Measurements from ENCODE around the gene RAD9A.

RAD9A gene

DNA sequence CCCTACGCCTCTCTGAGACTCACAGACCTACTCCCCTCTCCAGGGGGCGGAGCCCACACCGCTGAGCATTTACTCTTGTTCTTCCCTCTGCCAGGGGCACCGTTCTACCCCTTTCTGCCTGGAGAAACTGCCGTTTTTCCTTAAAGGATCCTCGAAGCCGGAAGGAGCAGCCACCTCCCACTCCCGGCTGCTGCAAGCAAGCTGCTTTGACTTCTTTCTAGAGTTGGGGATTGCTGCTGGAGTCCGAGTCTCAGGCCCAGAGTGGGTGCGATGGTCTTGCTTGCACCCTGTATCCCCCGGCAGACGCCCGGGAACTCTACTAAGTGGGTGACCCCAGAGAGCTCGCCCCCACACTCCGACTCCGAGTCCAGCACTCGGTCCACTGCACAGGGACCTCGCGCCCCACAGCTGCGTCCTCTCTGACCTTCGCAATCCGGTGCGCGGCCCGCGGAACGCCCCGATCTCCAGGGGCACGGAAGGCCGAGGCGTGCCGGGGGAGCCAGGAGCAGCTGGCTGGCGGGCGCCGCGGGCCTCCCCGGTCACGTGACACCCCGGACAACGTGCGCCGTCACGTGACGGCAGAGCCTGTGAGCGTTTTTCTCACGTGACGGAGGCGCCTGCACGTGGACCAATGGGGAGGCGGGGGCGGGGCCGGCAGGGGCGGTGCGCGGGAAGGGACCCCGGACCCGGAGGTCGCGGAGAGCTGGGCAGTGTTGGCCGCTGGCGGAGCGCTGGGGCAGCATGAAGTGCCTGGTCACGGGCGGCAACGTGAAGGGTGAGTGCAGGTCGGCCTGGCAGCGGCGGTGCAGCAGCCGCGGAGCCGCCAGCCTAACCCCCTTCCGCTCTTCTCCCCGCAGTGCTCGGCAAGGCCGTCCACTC is at the start of gene RAD9A:
TSS of gene RAD9A (plus strand) at position 683 of the 879 bp plus-strand sequence. CDS start at position 742, 59 bp downstream.
- DNase-seq: peak; percentile 90 to 92

DNA sequence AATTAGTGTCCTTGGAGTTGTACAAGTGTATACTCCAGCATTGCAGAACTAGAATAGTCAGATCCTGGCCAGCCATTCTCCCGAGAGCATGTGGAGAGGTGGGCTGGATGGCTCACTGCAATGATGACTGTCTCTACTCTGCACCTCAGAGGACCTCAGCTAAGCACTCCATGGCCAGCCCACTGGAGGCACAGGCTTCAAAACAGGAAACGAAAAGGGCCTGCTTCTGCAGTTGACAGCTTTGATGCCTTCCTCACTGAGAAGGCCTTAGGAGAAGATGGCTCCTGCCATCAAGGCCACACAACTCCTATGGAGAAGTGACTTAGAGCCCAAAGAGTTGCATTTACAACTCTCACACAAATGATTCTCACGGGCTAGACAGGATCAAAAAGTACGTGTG is 47.5 kb upstream of the RAD9A start:
- DNase-seq: no peak

DNA sequence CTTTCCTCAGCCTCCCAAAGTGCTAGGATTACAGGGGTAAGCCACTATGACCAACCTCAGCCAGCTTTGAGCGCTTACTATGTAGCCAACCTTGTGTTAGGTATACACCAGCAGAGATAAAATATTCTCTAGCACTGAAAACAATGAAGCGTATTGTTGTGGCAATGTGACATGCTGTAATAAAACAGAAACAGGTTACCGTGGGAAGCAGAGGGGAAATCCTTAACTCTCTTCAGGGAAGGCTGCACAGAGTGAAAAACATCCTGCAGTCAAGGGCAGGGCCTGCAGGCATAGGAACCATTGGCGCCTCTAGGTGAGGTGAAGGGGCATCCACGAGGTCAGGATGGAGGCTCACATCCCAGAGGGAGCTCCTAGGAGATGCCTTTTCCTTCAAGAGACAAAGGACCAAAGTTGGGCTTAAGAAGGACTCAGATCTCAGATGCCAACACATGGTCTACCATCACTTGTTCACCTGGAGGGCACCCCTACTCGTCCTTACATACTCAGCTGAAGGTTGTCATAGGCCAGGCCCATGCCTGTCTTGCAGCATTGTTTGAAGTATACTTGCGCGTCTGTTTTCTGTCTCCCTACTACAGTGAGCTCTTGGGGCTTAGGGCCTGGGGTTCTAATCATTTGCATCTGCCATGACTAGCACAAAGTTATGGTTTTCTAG is 46.4 kb upstream of the RAD9A start:
- no peak for DNase-seq

DNA sequence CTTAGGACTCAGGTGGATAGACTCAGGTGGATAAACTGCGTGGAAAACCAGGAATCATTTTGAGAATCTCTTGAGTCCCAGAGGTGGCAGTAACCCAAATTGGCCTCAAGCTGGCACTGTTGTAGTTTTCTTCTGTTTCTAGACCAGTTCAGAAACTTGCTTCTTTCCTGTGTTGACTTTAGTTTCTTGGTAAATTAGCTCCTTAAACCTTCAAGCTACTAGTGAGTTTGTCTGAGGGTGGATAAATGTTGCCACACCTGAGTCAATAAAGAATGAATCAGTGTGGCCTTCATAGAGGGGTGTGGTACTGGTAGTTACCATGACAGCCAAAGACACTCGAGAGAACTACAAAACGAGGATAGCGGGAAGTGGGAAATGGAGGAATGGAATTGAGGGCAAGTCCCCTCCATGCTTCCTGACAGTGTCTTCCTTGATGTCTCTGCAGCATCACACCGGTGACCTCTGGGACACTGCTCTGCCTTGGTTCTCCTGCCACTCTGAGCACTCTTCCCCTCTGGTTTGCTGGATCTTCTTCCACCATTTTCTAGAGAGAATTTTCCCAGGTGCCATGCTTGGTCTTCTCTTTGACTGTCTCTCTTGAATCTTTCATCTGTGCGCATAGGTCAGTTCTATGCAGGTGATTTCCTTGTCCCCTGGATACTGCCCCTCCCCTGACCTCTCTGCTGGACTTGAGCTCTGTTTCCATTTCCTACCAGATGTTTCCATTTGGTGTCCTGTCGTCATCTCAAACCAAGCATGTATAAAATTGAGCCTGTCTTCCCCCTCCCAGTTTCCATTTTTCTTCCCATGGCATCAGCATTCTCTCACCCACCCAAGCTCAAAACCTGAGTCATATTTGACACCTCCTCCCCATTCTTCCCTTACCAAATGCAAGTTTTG is 45.6 kb upstream of the RAD9A start:
- no peak for DNase-seq

DNA sequence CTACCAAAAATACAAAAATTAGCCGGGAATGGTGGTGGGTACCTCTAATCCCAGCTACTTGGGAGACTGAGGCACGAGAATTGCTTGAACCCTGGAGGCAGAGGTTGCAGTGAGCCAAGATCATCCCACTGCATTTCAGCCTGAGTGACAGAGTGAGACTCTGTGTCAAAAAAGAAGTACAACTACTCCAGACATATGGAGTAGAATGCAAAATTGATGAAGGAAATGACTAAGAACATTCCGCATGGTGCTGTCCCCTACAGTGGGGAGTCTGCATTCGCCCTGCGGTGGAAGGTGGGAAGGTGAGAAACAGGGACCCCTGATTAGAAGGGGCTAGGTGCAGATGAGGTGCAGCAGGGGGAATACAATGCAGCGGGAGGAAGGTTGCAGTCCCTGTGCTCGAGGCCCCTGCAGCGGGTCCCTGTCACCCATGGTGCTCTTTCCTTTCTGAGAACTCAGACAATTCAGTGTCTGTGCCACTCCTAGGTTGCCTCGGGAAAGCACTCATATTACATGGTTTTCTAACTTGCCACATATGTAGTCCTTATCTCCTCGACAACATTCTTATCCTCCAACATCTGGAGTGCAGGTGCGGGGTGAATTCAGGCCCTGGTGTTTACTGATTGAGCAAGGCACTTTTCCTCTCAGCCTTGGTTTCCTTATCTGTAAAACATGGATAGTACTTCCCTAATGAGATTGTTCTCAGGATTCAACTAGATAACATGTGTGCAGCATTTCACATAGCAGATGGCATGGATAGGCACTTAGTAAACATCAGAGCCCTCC is 43.6 kb upstream of the RAD9A start:
- DNase-seq: no peak

DNA sequence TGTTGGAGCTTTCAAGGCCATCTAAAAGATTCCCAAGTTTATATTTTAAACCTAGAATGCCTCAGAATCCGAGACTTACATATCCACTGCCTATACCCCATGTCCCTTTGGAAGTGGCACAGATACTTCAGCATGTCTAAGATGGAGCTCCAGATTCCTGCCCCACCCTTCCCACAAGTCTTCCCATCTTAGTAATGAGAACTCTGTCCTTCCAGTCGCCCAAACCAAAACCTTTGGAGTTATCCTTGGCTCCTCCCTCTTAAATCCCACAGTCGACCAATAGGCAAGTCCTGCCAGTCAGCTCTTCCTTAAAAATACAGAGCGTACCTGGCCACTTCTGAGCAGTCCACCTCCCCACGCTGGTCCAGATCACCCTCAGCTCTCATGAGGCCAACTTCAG is 42.8 kb upstream of the RAD9A start:
- DNase-seq: no peak

DNA sequence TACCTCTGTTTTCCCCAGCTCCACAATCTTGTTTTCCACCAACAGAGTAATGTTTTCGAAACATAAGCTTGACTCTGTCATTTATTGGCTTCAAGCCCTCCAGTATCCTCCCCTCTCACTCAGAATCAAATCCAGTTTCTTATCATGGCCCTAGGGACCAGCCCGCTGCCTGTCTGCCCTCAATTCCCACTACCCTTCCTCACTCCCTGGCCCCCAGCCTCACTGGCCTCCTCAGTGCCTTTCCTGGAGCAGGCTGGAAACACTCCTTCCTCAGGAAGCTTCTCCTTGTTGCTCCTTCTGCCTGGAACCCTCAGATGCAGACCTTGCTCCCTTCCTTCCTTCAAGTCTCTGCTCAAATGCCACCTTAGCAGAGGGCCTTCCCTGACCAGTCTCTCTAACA is 42.3 kb upstream of the RAD9A start:
- DNase-seq: no peak

DNA sequence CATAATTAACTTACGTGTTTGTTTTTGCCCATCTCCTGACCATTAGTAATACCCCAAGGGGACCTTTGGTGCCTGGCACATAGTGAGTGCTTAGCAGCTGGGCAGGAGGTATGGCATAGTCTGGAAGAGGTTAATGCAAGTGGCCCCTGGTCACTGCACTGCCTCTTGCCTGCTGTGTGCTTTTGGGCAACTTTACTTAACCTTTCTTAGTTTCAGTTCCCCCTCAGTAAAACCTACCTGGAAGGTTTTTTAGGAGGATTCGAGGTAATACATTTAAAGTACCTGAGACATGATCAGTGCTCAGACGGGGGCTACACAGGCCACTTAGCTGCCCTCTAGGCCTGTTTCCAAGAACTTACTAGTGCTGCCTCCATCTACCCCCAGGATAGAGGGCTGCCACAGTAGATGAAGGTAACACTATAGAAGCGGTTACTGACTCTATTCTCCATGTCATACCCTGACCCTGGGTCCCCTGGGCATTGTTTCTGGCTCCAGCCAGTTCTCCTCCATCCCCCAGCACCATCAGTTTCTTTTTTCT is 41.8 kb upstream of the RAD9A start:
- no peak for DNase-seq

DNA sequence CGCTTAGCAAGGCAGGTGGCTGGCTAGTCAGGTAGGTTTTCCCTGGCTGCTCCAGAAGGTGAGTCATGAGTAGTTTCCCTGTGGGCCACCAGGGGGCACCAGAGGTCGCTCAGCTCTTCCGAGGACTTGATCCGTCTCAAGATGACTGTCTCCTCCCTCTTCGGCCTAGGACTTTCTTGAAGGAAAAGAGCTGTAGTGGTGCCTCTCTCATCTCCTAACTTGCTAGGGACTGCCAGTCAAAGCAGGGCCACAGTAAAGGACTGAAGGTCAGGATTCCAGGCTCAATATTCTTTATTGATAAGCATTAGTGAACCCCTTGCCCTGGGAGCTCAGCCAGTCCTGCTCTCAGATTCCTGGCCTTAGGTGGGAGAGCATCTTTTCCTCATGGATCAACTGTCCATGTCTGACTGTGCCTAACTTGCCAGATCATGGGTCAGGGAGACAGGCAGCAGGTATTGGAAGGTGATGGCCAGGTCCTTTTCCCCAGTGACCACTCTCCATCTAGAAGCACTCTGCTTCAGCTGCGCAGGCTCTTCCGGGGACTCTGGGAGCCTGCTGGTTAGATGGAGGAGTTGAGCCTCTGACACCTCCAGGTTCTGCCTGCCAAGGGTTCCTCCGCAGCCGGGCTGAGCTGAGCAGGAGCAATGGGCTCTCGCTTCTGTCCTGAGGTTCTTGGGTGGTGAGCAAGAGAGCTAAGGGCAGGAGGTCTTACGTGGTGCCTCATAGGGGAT is 40.3 kb upstream of the RAD9A start:
- DNase-seq: peak; percentile 58 to 64

DNA sequence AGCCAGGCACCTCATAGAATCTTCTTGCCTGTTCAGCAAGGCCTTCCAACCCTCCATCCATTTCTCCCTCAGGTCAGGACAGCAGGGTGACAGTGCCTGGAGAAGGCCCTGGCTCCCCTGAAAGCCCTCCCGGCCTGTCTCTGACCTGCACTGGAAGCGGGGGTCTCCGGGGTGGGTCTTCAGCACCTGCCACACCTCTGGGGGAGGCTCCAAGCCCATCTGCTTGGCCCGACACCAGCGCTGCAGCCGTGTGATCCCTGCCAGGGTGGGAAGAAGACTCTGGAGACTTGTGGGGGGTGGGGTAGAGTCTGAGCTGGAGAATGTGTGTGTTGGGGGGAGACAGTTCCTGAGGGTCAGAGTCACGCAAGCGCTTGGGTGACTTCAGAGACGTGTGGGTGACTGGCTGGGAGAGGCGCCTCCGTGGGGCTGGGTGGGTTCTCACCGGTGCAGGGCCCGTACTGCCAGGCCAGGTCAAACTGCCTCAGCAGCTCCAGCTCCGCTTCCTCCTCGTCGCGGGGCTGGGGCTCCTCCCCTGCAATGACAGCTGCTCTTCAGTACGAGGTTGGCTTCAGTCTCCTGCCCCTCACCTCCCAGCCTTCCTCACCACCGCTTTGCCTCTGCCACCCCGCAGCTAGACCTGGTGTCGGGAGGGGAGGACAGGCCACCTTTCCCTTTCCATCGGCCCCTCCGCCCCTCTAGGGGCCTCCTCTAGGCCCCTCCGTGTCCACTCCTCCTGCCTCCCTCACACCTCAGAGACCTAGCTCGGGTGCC is 39.1 kb upstream of the RAD9A start:
- no peak for DNase-seq

DNA sequence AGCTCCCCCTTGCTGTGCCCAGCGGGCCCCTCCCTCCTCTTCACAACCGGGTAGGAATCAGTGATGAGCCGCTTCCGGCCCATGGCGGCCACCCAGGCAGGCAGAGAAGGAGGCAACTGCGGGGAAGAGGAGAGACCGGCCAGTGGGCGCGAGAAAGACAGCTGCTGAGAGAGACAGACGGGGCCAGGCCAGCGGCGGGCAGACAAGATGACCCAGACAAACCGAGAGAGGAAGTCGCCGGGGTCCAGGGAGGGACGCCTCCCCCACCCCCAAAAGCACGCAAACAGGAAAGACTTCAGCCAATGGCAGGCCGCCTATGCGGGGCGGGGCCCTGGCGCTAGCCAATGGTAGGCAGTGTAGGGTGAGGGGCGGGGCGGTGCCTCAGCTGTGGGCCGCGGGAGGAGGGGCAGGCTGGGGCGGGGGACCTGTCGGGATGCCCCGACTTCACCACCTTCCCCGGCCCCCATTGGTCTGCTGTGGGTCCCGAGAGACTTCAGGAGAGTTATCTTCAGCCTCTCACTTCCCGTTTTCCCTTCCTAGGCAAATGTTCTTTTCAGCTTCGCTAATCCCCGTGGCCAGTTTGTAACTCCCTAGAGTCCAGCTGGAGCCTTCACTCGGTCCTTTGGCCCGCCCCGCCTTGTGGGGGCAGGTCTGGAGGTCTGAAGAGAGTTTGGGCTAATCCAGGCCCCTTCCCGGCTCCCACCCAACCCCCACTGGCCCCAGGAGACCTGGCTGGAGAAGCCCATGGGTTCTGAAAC is 38.3 kb upstream of the RAD9A start, which contains the start of gene POLD4:
TSS of gene POLD4 (minus strand) at position 230 of the 758 bp plus-strand sequence. CDS start at position 83, 147 bp downstream.
- DNase-seq: peak; percentile 93 to 96

DNA sequence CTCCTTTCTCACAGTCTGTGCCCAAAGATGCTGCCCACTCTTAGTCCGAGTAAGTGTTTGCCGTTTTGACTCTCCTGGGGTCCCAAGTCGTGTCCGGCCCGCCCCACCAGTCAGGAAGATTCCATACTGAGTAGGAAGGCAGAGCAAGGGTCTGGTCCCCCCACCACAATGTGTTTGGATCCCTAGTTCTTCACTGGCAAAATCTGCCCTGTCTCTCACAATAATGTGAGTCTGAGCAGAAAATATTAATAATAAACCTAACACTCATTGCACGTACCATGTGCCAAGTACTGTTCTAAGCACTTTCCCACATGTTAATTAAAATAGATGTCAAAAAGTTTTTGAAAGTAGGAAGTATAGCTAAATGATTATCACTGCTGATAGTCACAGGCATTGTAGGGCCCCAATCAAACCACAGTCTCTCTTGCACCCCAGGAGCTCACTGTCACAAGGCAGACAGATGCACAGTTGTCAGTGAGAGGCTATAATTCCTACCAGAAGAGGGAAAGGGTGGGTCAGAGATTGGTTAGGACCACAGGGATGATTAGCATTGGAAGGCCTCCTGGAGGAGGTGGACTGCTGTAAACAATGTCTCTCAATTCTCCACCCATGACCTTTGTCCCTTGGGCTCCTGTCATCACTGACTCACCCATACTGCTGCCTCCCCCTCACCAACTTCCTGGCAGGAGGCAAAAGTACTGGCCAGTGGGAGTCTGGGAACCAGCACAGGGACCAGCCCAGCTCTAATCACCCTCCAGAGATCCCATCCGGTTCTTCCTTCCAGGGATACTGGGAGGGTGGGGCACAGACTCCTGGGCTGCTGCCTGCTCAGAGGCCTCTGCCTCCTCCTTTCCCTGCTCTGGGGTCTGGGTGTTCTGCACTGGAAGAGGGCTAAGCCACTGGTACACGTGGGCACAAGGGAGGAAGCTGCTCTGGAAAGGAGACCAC is 37.4 kb upstream of the RAD9A start:
- no peak for DNase-seq

DNA sequence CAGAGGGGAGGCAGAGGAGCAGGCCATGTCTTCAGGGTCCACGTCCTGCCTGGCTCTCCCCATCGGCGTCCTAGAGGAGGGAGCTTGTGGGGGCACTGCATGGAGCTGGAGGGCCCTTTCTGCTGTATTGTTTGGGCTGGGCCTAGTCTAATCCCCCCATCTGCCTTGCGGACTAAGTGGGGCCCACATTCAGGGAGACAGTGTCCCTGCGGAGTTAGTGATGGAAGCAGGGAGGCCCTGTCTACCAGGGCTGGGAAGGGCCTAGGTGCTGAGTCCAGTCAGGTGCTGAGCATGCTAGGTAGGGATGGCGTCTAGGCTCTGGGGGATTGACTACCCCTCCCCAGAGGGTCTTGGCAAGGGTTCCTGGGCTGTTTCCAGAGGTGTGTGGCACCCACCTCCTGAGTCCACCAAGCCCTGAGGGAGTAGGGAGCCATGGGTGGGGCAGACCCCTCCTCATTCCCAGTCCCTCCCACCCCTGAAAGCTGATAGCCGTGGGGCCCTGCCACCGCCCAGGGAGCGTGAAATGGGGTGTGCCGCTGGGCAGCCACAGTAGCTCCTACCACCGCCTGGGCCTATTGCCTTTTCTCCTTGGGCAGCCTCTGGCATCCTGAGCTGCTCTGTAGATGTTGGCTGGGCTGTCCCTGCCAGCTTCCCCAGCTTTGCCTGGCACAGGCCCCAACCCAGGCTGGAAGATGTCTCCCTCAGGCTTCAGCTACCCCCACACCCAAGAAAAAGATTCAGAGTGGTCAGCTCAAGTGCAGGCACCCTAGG is 36.6 kb upstream of the RAD9A start:
- DNase-seq: no peak

DNA sequence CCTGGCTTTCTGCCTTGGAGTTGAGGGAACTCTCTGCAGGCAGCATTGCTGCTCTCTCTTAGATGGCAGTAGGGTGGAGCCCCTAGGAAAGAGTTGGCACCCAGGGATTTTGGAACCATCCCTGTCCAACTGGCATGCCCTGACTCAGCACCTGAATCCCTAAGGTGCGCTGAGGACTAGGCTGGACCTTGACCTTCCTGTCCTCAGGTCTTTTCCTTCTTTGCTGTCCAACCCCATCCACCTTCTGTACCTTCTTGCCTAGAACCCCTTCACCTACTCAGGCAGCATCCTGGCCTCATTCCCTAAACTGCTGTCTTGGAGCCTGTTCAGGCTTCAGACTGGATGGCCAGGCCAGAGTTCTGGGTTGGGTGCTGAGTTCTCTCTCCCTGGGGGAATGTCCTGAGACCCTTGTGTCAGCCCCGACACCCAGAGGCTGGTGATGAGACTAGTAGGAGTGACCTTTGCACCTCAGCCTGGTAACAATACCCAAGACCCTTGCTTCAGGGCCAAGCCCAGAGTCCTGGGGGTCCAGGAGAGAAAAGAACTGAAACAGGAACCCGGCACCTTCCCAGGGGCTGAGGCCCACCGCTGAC is 35.9 kb upstream of the RAD9A start:
- DNase-seq: no peak

DNA sequence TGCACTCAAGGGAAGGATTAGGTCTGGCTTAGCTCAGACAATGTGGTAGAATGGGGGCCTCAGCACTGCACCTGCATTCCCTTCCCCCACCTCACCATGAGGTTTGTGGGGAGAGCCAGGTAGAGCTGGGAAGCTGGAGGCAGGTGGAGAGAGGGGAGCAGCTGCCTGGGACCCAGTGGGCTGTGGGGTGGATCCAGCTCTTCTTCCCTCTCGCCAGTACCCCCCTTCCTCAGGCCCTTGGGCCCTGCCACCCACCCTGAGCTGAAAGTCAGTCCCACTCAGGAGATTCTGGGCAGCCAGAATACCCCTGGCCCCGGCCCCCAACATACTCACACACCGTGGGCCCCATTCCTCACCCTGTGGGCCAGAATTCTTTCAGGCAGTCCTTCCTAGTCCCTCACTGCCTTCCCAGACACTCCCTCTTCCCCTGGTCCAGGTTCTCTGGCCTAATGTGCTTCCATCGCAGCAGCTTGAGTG is 35.4 kb upstream of the RAD9A start:
- DNase-seq: no peak

DNA sequence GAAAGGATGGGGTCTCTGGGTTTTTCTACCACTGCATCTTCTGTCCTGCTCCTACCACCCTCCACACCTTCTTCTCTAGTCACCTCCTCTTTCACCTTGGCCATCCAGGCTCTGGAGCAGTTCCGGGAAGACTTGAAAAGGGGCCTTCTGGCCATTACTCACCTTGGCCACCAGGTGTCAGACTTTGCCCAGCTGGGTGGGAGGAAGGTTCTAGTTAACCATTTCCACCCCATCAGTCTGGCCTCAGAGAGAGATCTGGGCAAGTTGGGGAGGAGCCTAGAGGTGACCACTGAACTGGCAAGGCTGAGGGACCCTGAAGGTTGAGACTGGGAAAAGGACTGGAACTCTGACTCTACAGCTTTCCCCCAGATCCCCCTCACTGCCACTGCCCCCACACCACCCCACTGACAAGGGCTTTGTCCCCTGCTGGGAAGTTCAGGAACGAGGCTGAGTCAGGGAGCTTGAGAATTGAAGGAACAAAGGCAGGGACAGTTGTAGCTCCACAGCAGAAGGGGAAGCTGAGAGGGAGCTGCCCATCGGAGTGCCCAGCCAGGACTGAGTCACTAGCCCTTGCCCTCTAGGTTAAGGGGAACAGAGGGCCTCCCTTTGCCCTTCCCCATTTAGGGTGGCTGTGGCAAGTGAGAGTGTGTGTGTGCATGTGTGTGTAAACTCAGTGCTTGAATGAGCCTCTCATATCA is 34.8 kb upstream of the RAD9A start:
- DNase-seq: peak; percentile 50 to 61
